Measurements from ENCODE around the gene CSNK2A1.

DNA sequence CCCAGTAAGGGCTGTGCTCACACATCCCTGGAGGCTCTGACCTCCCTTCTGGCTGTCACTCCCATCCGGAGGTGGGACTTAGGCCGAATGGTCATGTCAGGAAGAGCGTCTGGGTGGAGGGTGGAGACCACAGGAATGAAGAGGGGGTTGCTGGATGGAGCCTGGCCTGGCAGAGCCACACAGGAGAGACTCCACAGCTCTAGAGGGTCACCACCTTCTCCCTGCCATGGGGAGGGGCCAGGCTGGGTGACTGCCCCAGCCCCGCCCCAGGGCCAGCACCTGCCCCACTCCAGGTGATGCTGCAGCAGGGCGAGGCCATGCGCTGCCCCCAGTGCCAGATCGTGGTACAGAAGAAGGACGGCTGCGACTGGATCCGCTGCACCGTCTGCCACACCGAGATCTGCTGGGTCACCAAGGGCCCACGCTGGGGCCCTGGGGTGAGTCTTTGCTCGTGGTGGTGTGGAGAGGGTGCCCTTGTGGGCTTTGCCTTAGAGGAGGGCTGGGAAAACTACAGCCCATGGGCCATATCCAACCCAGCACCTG, 114.9 kb downstream of the CSNK2A1 start:
- TF ChIP-seq, protein P1, sequence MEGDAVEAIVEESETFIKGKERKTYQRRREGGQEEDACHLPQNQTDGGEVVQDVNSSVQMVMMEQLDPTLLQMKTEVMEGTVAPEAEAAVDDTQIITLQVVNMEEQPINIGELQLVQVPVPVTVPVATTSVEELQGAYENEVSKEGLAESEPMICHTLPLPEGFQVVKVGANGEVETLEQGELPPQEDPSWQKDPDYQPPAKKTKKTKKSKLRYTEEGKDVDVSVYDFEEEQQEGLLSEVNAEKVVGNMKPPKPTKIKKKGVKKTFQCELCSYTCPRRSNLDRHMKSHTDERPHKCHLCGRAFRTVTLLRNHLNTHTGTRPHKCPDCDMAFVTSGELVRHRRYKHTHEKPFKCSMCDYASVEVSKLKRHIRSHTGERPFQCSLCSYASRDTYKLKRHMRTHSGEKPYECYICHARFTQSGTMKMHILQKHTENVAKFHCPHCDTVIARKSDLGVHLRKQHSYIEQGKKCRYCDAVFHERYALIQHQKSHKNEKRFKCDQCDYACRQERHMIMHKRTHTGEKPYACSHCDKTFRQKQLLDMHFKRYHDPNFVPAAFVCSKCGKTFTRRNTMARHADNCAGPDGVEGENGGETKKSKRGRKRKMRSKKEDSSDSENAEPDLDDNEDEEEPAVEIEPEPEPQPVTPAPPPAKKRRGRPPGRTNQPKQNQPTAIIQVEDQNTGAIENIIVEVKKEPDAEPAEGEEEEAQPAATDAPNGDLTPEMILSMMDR (IDR thresholded peaks at IDR 0.05): no peak
- TF ChIP-seq EZH2 (IDR thresholded peaks at IDR 0.05; ENCODE audit: borderline replicate concordance, insufficient read depth, low read depth, low read length, poor library complexity, severe bottlenecking): no peak
